Nasal cavity respiratory epithelium epithelial cell of viscerocranial mucosa (primary cell): ENCODE data around the gene PUSL1. TPM values are rescaled to one million over a fixed set of nuclear protein-coding genes. Genes with fewer than 3 reads are reported as not detected.

Experiments
- total RNA-seq: library from RNA; depleted of rRNA; stranded (reverse); fragments of >200 nt; gene quantifications from 2 replicates; pipeline ENCODE4 v1.2.3, GENCODE V29; 2014

The PUSL1 gene, protein sequence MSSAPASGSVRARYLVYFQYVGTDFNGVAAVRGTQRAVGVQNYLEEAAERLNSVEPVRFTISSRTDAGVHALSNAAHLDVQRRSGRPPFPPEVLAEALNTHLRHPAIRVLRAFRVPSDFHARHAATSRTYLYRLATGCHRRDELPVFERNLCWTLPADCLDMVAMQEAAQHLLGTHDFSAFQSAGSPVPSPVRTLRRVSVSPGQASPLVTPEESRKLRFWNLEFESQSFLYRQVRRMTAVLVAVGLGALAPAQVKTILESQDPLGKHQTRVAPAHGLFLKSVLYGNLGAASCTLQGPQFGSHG
- total RNA-seq, result 16.9 and 25.6 TPM in 2 replicates

DNA sequence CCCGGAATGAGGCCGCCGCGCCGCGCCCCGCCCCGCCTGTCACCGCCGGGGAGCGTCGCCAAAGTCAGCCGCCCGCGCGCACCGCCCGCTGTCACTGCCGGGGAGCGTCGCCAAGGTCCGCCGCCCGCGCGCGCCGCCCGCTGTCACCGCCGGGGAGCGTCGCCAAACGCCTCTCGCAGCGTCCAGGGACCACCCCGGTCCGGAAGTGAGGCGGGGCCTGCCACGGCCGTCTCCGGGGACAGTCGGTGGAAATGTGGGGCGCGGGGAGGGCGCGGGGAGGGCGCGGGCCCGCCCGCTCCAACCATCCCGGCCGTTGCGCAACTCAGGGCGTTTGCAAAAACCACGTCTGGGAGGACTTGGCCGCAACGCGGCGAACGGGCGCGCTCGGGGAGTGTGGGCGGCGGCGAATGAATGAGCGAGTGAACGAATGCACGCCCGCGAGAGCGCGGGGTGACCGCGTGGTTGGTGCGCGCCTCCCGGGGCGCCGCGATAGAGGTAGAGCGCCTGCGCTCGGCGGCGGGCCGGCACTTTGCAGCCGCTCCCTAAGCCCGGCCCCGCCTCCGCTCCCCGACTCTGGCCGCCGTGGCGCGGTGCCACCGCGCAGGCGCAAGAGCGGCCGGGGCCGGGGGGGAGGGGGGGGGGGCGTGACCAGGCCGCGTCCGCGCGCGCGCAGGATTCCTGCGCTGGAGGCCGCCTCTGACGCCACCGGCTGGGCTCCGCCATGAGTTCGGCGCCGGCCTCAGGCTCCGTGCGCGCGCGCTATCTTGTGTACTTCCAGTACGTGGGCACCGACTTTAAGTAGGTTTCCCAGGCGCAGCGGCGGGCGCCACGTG lies at the start of gene PUSL1, which contains the start of gene ACAP3:
Gene PUSL1 (plus strand): TSS at position 675 of the 833 bp plus-strand sequence. CDS start 47 bp downstream, at position 722.
Gene ACAP3 (minus strand): TSS at position 8 of the 833 bp plus-strand sequence. CDS start 115 bp downstream, outside the sequence.

DNA sequence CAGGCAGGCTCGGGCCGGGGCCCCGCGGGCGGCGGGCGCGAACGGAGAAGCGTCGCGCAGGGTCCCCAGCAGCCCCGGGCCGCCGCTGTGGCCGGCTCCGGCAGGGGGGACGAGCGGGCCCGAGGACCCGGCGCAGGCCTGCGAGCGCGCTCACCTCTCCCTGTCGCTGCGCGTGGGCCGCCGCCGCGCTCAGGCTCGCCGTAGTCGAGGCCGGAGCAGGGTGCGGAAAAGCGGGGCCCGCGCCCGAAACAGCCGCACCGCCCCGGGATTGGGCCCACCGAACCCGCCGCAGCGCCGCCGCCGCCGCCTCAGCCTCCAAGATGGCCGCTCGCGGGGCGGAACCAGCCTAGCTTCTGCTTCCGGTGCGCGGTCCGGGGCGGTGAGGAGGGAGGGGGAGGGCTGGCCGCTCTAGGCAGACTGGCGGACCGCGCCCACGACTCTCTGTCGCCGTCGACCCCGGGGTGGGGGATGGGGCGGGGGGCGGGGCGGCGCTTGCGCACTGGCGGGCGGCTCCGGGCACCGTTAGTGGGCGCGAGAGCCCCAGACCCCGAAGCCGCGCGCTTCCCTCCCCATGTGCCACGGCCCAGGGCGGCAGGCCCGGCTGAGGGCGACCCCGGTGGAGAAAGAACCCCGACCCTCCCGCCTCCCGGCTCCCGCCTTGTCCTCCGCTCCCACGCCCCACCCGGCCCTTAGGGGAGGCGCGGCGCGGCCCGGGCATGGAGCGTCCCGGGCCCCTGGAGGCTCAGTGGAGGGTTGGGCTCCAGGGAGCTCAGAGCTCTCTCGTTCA lies 34.7 kb upstream of the PUSL1 start, which contains the start of gene UBE2J2:
Gene UBE2J2 (minus strand): TSS at position 343 of the 787 bp plus-strand sequence. CDS start 5,862 bp downstream, outside the sequence.

DNA sequence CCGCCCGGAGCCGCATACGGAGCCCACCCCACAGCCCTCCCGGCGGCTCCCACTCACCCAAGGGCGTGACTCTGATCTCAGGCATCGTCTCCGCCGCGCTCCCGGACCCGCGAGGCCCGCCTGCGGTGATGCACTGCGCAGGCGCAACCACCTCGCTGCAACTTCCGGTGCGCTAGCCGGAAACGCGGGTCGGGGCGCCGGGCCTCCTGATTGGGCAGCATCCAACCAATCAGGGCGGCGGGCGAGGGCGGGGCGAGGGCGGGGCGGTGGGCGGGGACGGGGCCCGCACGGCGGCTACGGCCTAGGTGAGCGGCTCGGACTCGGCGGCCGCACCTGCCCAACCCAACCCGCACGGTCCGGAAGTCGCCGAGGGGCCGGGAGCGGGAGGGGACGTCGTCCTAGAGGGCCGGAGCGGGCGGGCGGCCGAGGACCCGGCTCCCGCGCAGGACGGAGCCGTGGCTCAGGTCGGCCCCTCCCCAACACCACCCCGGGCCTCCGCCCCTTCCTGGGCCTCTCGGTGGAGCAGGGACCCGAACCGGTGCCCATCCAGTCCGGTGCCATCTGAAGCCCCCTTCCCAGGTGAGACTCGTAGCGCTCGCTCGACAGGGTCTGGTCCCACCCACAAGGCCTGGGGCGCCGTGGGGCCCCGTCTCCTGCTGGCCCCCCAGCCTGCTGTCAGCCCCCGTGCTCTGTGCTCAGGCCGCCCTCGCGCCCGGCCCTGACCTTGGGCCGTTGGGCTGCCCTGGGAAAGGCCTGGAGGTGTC lies 16.3 kb downstream of the PUSL1 start, which contains the start of the genes CPTP and INTS11:
Gene CPTP (plus strand): TSS at position 279 of the 764 bp plus-strand sequence. CDS start 2,109 bp downstream, outside the sequence.
Gene INTS11 (minus strand): TSS at position 137 of the 764 bp plus-strand sequence. CDS start 52 bp downstream, at position 85.

DNA sequence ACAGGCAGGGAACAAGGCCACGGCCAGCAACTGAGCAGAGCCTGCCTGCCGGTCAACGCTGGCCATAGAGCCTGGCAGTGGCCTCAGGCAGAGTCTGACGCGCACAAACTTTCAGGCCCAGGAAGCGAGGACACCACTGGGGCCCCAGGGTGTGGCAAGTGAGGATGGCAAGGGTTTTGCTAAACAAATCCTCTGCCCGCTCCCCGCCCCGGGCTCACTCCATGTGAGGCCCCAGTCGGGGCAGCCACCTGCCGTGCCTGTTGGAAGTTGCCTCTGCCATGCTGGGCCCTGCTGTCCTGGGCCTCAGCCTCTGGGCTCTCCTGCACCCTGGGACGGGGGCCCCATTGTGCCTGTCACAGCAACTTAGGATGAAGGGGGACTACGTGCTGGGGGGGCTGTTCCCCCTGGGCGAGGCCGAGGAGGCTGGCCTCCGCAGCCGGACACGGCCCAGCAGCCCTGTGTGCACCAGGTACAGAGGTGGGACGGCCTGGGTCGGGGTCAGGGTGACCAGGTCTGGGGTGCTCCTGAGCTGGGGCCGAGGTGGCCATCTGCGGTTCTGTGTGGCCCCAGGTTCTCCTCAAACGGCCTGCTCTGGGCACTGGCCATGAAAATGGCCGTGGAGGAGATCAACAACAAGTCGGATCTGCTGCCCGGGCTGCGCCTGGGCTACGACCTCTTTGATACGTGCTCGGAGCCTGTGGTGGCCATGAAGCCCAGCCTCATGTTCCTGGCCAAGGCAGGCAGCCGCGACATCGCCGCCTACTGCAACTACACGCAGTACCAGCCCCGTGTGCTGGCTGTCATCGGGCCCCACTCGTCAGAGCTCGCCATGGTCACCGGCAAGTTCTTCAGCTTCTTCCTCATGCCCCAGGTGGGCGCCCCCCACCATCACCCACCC lies 22.9 kb downstream of the PUSL1 start, which contains the start of gene TAS1R3:
Gene TAS1R3 (plus strand): TSS at position 213 of the 898 bp plus-strand sequence. CDS start 66 bp downstream, at position 279.

DNA sequence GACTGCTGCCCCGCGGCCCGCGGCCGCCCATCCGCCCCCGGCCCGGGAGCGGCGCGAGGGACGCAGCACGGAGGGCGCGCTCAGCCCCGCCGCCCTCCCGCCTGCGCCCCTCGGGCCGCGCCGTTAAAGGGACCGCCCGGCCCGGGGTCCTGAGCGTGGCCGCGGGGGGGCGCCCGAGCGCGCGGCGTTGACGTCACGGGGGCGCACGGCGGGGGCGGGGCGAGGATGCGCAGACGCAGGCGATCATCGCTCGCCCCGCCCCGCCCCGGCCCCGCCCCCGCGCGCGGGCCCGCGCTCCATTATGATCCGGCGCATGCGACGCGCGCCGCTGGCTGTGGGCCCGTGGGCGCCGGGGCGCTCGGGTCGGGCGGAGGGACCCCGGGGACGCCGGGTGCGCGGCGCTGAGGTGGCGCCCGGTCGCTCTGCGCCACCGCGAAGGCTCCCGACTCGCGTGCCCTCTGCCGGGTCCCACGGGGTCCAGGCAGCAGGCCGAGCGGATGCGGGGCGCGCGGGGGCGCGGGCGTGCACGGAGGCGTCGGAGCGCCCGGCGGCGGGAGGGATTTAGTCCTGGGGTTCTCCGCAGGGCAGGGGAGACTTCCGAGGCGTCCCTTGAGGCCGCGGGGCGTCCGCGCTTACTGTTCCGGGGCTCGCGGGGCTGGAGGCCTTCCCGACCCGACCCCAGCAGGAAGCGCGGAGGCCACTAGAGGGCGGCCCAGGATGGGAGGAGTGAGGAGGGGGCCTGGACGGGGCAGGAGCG lies 41.0 kb downstream of the PUSL1 start, which contains the start of gene DVL1:
Gene DVL1 (minus strand): TSS at position 163 of the 757 bp plus-strand sequence. CDS start 353 bp downstream, outside the sequence.

DNA sequence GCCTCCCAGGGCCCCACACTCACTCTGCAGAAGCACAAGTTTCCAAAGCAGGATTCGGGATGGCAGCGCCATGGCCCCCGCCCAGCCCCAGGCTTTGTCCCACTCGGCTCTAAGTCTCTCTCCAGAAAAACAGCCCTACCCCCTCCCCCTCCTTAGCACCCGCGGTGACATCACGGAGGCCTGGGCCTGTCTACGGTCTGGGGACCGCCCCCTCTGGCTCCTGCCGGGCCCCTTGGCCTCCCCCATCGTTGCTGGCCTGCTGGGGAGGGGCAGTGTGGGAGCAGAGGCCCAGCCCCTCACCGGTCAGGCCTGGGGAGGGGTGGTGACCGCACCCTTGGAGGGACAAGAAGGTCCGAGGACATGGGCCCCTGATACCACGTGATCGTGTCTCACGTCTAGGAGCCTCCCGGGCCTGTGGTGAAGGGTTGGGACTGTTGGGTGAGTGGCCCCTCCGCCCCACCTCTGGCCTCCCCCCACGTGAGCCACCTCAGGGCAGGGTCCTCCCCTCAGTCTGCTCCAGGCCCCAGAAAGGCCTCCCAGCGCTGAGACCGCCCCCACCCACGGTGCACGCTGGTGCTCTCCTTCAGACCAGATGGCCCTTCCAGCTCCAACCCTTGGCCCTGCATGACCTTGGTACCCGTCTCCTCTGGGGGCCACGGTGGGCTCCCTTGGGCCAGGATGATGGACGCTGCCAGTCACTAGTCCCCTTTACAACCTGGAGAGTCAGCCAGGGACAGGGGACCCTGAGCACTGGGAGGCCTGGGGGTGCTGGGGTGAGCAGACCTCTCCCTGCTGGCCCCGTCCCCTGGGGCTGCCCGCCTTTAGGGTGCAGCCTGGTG lies 50.3 kb downstream of the PUSL1 start, which contains the start of gene MXRA8:
Gene MXRA8 (minus strand): TSS at position 123 of the 839 bp plus-strand sequence. CDS start 51 bp downstream, at position 72.

Other genes starting within 250 kb of the PUSL1 start
- gene RNF223, start 234.3 kb upstream of the PUSL1 start, total RNA-seq, result 2.6 and 14.7 TPM in 2 replicates
- 6.5 and 9.3 TPM in 2 replicates for gene C1orf159, start 192.5 kb upstream of the PUSL1 start, total RNA-seq
- 0.28 TPM in 1 of 2 replicates, not detected in the other for gene TTLL10, start 134.7 kb upstream of the PUSL1 start, total RNA-seq
- 0.34 and 1.5 TPM in 2 replicates for gene TNFRSF18, start 102.0 kb upstream of the PUSL1 start, total RNA-seq
- 0.14 TPM in 1 of 2 replicates, not detected in the other for gene TNFRSF4, start 94.4 kb upstream of the PUSL1 start, total RNA-seq
- 76.9 and 124 TPM in 2 replicates for gene SDF4, start 76.6 kb upstream of the PUSL1 start, total RNA-seq
- gene B3GALT6, start 76.4 kb upstream of the PUSL1 start, total RNA-seq, result 24.4 and 25.6 TPM in 2 replicates
- gene C1QTNF12, start 61.9 kb upstream of the PUSL1 start, total RNA-seq, result 0.93 and 1.4 TPM in 2 replicates
- 46.3 and 60.5 TPM in 2 replicates for gene UBE2J2, start 34.7 kb upstream of the PUSL1 start, total RNA-seq
- gene SCNN1D, start 28.2 kb upstream of the PUSL1 start, total RNA-seq, result 0.68 and 1.4 TPM in 2 replicates
- 17.4 and 57.2 TPM in 2 replicates for gene ACAP3, start 667 bp upstream of the PUSL1 start, total RNA-seq
- 55.4 and 66.1 TPM in 2 replicates for gene INTS11, start 16.1 kb downstream of the PUSL1 start, total RNA-seq
- 19.8 and 32.1 TPM in 2 replicates for gene CPTP, start 16.2 kb downstream of the PUSL1 start, total RNA-seq
- under 0.01 and 0.36 TPM in 2 replicates for gene TAS1R3, start 22.7 kb downstream of the PUSL1 start, total RNA-seq
- gene DVL1, start 40.8 kb downstream of the PUSL1 start, total RNA-seq, result 204 and 206 TPM in 2 replicates
- 0.34 and 1.1 TPM in 2 replicates for gene MXRA8, start 50.0 kb downstream of the PUSL1 start, total RNA-seq
- gene AURKAIP1, start 66.6 kb downstream of the PUSL1 start, total RNA-seq, result 60.4 and 110 TPM in 2 replicates
- 57.4 and 139 TPM in 2 replicates for gene CCNL2, start 90.7 kb downstream of the PUSL1 start, total RNA-seq
- 50.2 and 56.3 TPM in 2 replicates for gene MRPL20, start 98.7 kb downstream of the PUSL1 start, total RNA-seq
- gene ANKRD65, start 112.7 kb downstream of the PUSL1 start, total RNA-seq, result 4.4 and 18.2 TPM in 2 replicates
- 2.1 and 18.4 TPM in 2 replicates for gene VWA1, start 127.1 kb downstream of the PUSL1 start, total RNA-seq
- gene ATAD3C, start 141.1 kb downstream of the PUSL1 start, total RNA-seq, result 0.34 and 1.1 TPM in 2 replicates
- gene ATAD3B, start 163.2 kb downstream of the PUSL1 start, total RNA-seq, result 16.4 and 24.2 TPM in 2 replicates
- gene ATAD3A, start 203.6 kb downstream of the PUSL1 start, total RNA-seq, result 18.5 and 34.0 TPM in 2 replicates
- gene TMEM240, start 232.0 kb downstream of the PUSL1 start, total RNA-seq, result 0.34 and 0.71 TPM in 2 replicates